Common myeloid progenitor, CD34-positive (primary cell): ENCODE results near the gene STARD13.

ENCODE experiments used
- CTCF ChIA-PET: fragments of 350-600 bp; sonication (Branson Sonifier 250); formaldehyde crosslinking; loops from one replicate; lab custom pipeline; 2021; ENCODE audit warnings: antibody characterized with exemption; lab: Charles Lee
- POLR2A ChIA-PET: fragments of 350-600 bp; sonication (Branson Sonifier 250); formaldehyde crosslinking; loops from one replicate; lab custom pipeline; 2021; ENCODE audit warnings: antibody characterized with exemption; lab: Charles Lee
- DNase-seq, 3 donors: peaks; one replicate each; pipeline versions ENCODE4 v3.0.0 to v3.0.0-alpha.2; 2013
- H3K27ac ChIP-seq, 2 experiments: 1 replicate in 1 of 2; 2 replicates in 1 of 2; pipeline ENCODE4 v1.7.0; 2013; ENCODE audit warnings: inconsistent platforms in 2 of 2, low read length in 2 of 2, mild to moderate bottlenecking in 2 of 2, low read depth in 1 of 2, moderate library complexity in 1 of 2; ENCODE audit not compliant: severe bottlenecking in 2 of 2, insufficient read depth in 1 of 2, poor library complexity in 1 of 2
- H3K27me3 ChIP-seq, 5 experiments: replicated peaks in 2 of 5; 1 replicate in 3 of 5; 2 replicates in 2 of 5; pipeline versions ENCODE4 v1.6.1 to v1.7.0; 2013; ENCODE audit warnings: low read length in 4 of 5, mild to moderate bottlenecking in 2 of 5, moderate library complexity in 2 of 5, inconsistent platforms in 1 of 5; ENCODE audit not compliant: insufficient read depth in 5 of 5, control insufficient read depth in 4 of 5
- H3K36me3 ChIP-seq, 4 experiments: 1 replicate in 2 of 4; 2 replicates in 2 of 4; pipeline versions ENCODE4 v1.6.1 to v1.7.0; 2013; ENCODE audit warnings: low read length in 3 of 4, control low read depth in 1 of 4, mild to moderate bottlenecking in 1 of 4; ENCODE audit not compliant: control insufficient read depth in 4 of 4, insufficient read depth in 4 of 4
- H3K4me1 ChIP-seq, 4 experiments: 1 replicate in 3 of 4; 2 replicates in 1 of 4; pipeline versions ENCODE4 v1.6.1 to v1.7.1; 2013; ENCODE audit warnings: low read length in 3 of 4, mild to moderate bottlenecking in 3 of 4, control low read depth in 1 of 4, inconsistent platforms in 1 of 4, moderate library complexity in 1 of 4; ENCODE audit not compliant: control insufficient read depth in 4 of 4, insufficient read depth in 4 of 4; ENCODE audit errors: control extremely low read depth in 1 of 4
- H3K4me3 ChIP-seq, 7 experiments: 1 replicate in 4 of 7; 2 replicates in 3 of 7; pipeline versions ENCODE4 v1.5.1 to v1.7.0; 2013; ENCODE audit warnings: mild to moderate bottlenecking in 7 of 7, low read length in 6 of 7, moderate library complexity in 6 of 7, inconsistent platforms in 2 of 7, low read depth in 2 of 7, control low read depth in 1 of 7; ENCODE audit not compliant: insufficient read depth in 4 of 7, control insufficient read depth in 1 of 7; ENCODE audit errors: extremely low read depth in 1 of 7
- H3K9me3 ChIP-seq, 5 experiments: 1 replicate in 4 of 5; 2 replicates in 1 of 5; pipeline versions ENCODE4 v1.6.1 to v1.7.1; 2013; ENCODE audit warnings: low read length in 4 of 5, mild to moderate bottlenecking in 2 of 5, inconsistent platforms in 1 of 5, low read depth in 1 of 5, moderate library complexity in 1 of 5; ENCODE audit not compliant: control insufficient read depth in 4 of 5, insufficient read depth in 2 of 5; ENCODE audit errors: control extremely low read depth in 1 of 5
- WGBS: methylation state at CpG from one replicate; pipeline ENCODE4 v1.1.5; 2013; ENCODE audit not compliant: insufficient coverage; 5-methylcytosine and 5-hydroxymethylcytosine counted together

The STARD13 gene

DNA sequence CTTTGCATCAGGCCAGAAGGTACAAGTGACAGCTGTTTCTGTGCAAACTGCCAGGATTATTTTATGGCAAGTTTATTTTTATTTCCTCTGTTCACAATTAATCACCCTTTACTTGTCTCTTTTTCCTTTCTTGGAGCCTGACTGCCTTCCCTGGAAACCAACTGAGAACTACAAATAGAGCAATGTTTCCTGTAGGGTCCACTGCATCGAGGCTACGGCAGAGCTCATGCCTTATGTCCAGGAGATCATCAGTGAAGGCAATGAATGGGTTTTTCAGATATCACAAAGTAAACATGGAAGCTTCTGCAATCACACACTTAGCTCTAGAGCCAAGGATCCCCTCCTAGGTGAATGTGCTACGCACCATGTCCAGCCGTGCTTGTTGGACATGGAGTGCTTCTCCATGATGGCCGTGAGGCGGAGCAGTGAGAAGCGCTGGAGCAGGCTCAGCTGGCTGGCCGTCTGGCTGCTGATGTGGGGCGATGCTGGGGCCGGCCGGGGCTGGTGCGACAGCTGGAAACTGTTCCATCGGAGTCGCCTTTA, 158.5 kb downstream of the STARD13 start:
- WGBS, result 98% methylated on average over 12 of the region's 14 CpGs
- CTCF ChIA-PET, result no interaction called here
- Histone ChIP-seq H3K36me3 (peaks cover 0 to 6% (median 1%) of the 10 kb centered on the region in 4 experiments), H3K4me3 (no peak overlapping the region), H3K4me1 (peaks cover 0 to 9% (median 2%) of the 10 kb centered on the region in 4 experiments), H3K27me3 (no peaks in the 10 kb centered on the region), H3K9me3 (no peaks in the 10 kb centered on the region), H3K27ac (no peak overlapping the region)
- DNase-seq, result no peak
- POLR2A ChIA-PET, result interaction anchor here (0.6 kb wide), 1 partner anchor 1745 kb away, joined by 4 read pairs; no protein-coding TSS in a partner anchor

DNA sequence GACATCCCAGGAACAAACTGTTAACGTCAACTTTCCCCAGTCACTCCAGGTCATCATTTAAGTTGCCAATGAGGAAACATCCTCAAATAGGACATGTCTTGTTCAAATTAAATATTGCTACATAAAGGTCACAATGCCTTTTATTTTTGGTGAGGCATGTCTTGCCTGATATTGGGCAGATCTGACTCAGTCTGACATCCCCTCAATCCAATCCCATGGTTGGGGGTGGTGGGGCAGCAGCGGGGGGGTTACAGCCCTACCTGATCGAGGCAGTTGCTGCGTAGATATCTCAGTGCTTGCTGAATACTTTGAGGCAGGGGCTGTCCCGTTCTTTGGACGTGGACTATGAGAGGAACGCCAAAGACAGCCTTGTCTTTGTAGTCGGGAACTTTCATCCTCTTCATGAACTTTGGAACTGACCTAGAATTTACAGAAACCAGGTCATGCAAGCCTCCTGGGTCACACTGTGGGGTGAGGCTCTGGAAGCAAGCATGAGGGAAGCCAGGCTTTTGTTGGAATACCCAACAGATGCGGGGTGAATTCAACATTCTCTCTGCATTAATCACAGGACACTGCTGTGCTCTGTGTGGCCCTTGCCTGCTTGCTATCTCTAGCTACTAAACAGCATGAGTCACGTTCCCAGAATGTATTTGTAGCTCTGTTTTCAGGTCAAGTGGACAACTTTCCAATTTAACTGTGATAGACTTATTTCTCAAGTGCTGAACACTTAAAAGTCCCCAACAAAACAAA, 159.6 kb downstream of the STARD13 start:
- peaks cover 0 to 6% (median 1%) of the 10 kb centered on the region in 4 experiments for H3K36me3 ChIP-seq
- no peak overlapping the region for H3K4me3 ChIP-seq
- 92% methylated on average over 8 of the region's 10 CpGs for WGBS
- no peaks in the 10 kb centered on the region for H3K27me3 ChIP-seq
- H3K27ac ChIP-seq, result no peak overlapping the region
- no peaks in the 10 kb centered on the region for H3K9me3 ChIP-seq
- POLR2A ChIA-PET, result no interaction called here
- H3K4me1 ChIP-seq, result peaks cover 0 to 9% (median 2%) of the 10 kb centered on the region in 4 experiments
- CTCF ChIA-PET, result no interaction called here
- DNase-seq, result no peak

DNA sequence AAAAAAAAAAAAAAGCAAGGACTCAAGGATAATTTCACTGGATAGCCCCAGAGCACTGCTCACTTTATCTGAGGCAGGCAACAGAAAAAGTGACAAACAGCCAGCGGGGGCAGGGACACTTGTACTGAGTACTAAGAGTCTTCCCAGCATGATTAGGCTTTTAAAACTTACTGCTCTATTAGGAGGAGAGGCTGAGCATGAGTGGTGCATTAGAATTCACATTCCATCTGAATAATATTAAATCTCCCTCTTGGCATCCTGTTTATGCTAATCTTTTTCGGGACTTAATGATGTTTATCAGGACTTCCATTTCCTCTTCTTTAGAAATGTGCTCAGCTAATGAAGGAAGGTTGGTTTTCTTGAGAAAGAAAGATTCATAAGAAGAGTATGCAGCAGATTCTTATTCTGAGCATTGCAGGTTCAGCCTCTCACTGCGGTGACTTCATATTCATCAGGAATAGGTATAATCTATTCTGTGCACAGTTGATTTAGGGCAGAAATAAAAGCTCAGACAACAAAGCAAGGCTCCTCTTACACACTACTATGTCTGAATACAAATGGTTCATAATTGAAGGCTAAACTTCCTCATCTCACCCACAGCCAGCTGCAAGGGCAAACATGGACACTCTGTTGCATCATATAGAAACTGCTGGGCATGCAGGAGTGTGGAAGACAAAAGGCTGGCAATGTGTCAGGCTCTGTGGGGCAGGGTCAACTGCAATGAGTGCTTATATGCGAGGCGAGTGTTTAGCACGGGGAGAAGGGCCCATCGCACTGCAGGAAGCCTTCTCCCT, 162.3 kb downstream of the STARD13 start:
- Histone ChIP-seq H3K4me3 (no peak overlapping the region), H3K36me3 (no peaks in the 10 kb centered on the region), H3K9me3 (no peaks in the 10 kb centered on the region), H3K27me3 (no peaks in the 10 kb centered on the region), H3K27ac (no peak overlapping the region), H3K4me1 (peaks cover 0 to 9% (median 2%) of the 10 kb centered on the region in 4 experiments)
- WGBS, result 96% methylated on average over 6 of the region's 7 CpGs
- ChIA-PET POLR2A (no interaction called here), CTCF (no interaction called here)
- DNase-seq, result peak in 2 of 3 donors; percentile 15 to 42

DNA sequence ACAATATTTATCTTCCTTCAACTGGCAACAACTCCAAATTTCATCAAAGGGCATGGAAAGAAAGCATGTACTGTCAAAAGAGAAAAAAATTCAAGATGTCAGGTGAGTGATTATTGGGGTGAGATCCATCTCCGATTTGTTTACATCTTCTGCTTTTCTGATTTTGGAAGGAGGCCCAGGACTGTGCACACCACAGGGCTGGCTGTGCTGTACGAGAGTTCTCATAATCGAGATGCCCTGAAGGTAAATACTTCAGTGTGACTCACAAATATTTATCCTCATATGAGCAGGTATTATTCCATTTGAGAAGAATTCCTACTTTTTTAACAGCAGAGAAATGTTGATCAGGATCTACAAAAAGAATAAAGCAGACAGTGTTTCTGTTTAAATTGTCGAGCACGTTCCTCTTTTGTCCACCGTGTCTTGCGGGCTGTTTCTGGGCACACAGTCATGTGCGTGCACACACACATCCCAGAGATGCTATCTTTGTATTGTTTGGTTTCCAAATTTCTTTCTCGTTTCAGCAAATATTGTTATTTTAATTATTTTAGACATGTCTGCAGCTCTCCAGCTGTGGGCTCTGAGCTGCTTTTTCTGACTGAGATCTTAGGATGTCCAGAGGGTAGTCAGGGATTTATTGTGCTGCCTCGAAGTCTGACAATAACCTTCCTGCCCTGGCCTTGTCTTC, 165.6 kb downstream of the STARD13 start:
- H3K27ac ChIP-seq, result no peak overlapping the region
- H3K36me3 ChIP-seq, result peaks cover 0 to 4% (median 0%) of the 10 kb centered on the region in 4 experiments
- 93% methylated on average over 5 of the region's 10 CpGs for WGBS
- peak in 2 of 3 donors; percentile 8 to 22 for DNase-seq
- H3K4me1 ChIP-seq, result peaks cover 0 to 9% (median 2%) of the 10 kb centered on the region in 4 experiments
- CTCF ChIA-PET, result interaction anchor here (0.6 to 1.1 kb wide), 2 partner anchors 20 to 310 kb away, joined by 3 read pairs; no protein-coding TSS in a partner anchor
- no peaks in the 10 kb centered on the region for H3K9me3 ChIP-seq
- POLR2A ChIA-PET, result no interaction called here
- H3K27me3 ChIP-seq, result no peaks in the 10 kb centered on the region
- no peak overlapping the region for H3K4me3 ChIP-seq

DNA sequence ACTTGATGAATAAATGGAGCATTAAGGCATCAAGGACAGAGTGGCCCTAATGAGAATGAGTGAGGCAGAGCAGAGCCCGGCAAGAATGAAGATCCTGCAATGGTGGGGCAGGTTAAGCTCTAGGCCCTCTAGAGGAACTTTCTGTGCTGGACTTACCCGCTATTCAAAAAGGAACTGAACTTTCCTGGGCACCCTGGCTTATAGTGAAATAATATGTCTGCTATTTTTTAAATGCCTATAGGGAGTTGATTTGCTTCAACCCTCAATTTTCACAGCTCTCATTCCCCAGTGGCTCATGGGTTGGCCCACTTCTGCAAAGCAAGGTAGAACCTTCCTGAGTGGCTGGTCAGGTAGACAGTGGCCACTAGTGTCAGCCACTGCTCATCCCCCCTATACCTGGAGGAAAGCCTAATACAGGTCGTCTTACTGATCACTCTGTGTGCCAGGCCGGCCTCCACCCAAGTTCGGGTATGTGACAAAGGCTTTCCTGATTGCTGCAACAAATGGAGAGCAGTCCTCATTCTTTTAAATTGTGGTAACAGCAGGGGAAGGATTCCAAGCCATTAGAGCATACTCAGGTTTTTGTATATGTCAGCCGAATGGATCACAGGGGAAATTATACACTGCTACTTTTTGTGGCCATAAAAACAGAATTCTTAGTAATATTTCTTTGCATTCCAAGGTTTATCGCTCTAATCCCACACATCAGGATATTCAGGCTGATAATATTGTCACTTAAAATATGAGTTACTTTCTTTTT, 166.4 kb downstream of the STARD13 start:
- WGBS, result 97% methylated on average over 6 of the region's 7 CpGs
- no peaks in the 10 kb centered on the region for H3K27me3 ChIP-seq
- H3K27ac ChIP-seq, result no peak overlapping the region
- ChIA-PET CTCF (no interaction called here), POLR2A (no interaction called here)
- H3K4me3 ChIP-seq, result no peak overlapping the region
- no peaks in the 10 kb centered on the region for H3K9me3 ChIP-seq
- H3K4me1 ChIP-seq, result peaks cover 0 to 9% (median 2%) of the 10 kb centered on the region in 4 experiments
- no peak for DNase-seq
- H3K36me3 ChIP-seq, result peaks cover 0 to 4% (median 0%) of the 10 kb centered on the region in 4 experiments

DNA sequence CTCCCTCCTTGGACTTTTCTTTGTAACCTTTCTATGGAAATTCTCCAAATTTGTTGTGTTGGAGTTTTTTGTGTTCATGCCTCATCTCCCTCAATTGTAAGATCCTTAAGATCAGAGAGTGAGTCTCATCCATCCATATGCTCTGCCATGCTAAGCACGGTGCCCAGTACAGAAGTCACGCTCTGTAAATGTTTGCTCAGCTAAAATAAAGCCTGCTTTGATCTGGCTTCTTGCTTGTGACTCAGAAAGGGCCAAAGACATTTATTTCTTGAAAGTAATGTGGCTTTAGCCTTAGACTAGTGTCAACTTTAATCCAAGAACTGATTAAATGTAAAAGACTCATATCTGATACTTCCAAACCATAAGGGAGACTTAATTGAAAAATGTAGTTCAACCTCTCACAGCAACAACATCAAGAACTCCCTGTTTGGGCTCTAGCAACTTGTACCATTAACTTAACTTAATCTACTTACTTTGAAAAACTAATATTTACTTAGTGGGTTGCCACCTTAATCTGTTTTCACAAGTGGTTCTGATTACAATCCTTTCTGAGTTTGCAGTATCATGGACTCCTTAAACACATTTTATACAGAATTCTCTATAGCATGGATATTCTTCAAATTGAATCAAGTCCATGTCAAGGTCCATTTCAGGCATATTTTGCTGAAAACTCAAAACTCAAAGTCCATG, 169.1 kb downstream of the STARD13 start:
- Histone ChIP-seq H3K4me1 (no peaks in the 10 kb centered on the region), H3K4me3 (no peak overlapping the region), H3K9me3 (no peaks in the 10 kb centered on the region), H3K36me3 (peaks cover 0 to 4% (median 0%) of the 10 kb centered on the region in 4 experiments), H3K27me3 (no peaks in the 10 kb centered on the region), H3K27ac (no peak overlapping the region)
- no peak for DNase-seq
- POLR2A ChIA-PET, result no interaction called here
- CTCF ChIA-PET, result no interaction called here
- 95% methylated on average over 2 of the region's 2 CpGs for WGBS
